Measurements from ENCODE around the gene VASP. TPM values are rescaled to one million over a fixed set of nuclear protein-coding genes. Genes with fewer than 3 reads are reported as not detected.

Gene VASP
- total and polyA plus RNA-seq, 2 donors (not counting 3 experiments of a cell fraction or from before 2014, with no cell fraction given): 94.3 to 154 TPM

- peak; percentile 12 for FAIRE-seq
- TF ChIP-seq POLR2AphosphoS5 (IDR thresholded peaks at IDR 0.05; ENCODE audit: insufficient read depth, low read depth, low read length) (no peak), MYC (IDR thresholded peaks at IDR 0.05; ENCODE audit: low read depth, low read length) (no peak), GATA2 (IDR thresholded peaks at IDR 0.05; ENCODE audit: insufficient read depth, insufficient read length, low read depth, low read length) (no peak), FOS (IDR thresholded peaks at IDR 0.05; ENCODE audit: borderline replicate concordance, insufficient read depth, low read length) (no peak), EZH2 (IDR thresholded peaks at IDR 0.05; ENCODE audit: borderline replicate concordance, low read depth, low read length, severe bottlenecking) (no peak), JUN (IDR thresholded peaks at IDR 0.05; ENCODE audit: borderline replicate concordance, insufficient read depth, insufficient read length, low read depth) (no peak), POLR2A (IDR thresholded peaks at IDR 0.05; ENCODE audit: low read depth, low read length) (no peak)
- TF ChIP-seq, protein P1, sequence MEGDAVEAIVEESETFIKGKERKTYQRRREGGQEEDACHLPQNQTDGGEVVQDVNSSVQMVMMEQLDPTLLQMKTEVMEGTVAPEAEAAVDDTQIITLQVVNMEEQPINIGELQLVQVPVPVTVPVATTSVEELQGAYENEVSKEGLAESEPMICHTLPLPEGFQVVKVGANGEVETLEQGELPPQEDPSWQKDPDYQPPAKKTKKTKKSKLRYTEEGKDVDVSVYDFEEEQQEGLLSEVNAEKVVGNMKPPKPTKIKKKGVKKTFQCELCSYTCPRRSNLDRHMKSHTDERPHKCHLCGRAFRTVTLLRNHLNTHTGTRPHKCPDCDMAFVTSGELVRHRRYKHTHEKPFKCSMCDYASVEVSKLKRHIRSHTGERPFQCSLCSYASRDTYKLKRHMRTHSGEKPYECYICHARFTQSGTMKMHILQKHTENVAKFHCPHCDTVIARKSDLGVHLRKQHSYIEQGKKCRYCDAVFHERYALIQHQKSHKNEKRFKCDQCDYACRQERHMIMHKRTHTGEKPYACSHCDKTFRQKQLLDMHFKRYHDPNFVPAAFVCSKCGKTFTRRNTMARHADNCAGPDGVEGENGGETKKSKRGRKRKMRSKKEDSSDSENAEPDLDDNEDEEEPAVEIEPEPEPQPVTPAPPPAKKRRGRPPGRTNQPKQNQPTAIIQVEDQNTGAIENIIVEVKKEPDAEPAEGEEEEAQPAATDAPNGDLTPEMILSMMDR (IDR thresholded peaks at IDR 0.05; ENCODE audit: extremely low read depth in 1 of 2, insufficient read depth in 1 of 2, low read depth in 1 of 2, low read length in 2 of 2): no peak
- TF ChIP-seq, protein P2, sequence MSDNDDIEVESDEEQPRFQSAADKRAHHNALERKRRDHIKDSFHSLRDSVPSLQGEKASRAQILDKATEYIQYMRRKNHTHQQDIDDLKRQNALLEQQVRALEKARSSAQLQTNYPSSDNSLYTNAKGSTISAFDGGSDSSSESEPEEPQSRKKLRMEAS (IDR thresholded peaks at IDR 0.05; ENCODE audit: insufficient read depth, insufficient read length): no peak
Measured at GRCh38 chr19:45469945-45470761, 37.1 kb upstream of the VASP start.

More at GRCh38 chr19:45469945-45470761, 37.1 kb upstream of the VASP start:
- Histone ChIP-seq H2AFZ (ENCODE audit: low read depth, low read length) (no peak overlapping the region), H3K9me3 (replicated peaks; ENCODE audit: control insufficient read depth, insufficient read depth, low read length) (no peaks in the 10 kb centered on the region), H3K9me1 (replicated peaks; ENCODE audit: control insufficient read depth, extremely low read depth, insufficient read depth, low read length) (no peaks in the 10 kb centered on the region), H3K27me3 (ENCODE audit: control insufficient read depth in 2 of 2, insufficient read depth in 2 of 2, low read length in 2 of 2) (no peaks in the 10 kb centered on the region), H3K9ac (replicated peaks; ENCODE audit: extremely low read depth, insufficient read depth, low read length) (peak overlapping the region; percentile 83), H3K79me2 (ENCODE audit: control insufficient read depth, insufficient read depth, low read length) (no peaks in the 10 kb centered on the region), H3K36me3 (ENCODE audit: control insufficient read depth in 2 of 2, extremely low read depth in 1 of 2, insufficient read depth in 2 of 2, low read length in 2 of 2) (no peaks in the 10 kb centered on the region), H3K4me1 (ENCODE audit: control insufficient read depth, extremely low read depth, insufficient read depth, low read length) (peaks cover 18% of the 10 kb centered on the region), H4K20me1 (replicated peaks; ENCODE audit: control insufficient read depth, extremely low read depth, insufficient read depth, low read length) (no peaks in the 10 kb centered on the region), H3K4me3 (replicated peaks in 1 of 3; ENCODE audit: insufficient read depth in 1 of 3, low read depth in 1 of 3, low read length in 3 of 3) (peak overlapping the region in 2 of 3 experiments; percentile 45 to 71), H3K4me2 (ENCODE audit: insufficient read depth, low read length) (peak overlapping the region; percentile 77), H3K27ac (ENCODE audit: insufficient read depth, low read depth, low read length) (no peak overlapping the region)
- dilution Hi-C loops (cut with MboI; ENCODE audit: extremely low pct_ligation_motif_present, low sequenced_read_pairs): no loop called here
- no TSS peak for BruUV-seq (replicated peaks)
- ChIA-PET POLR2A (interaction anchor here (1.0 to 1.7 kb wide), 3 partner anchors 9 to 68 kb away, joined by 3 to 15 read pairs (median 4); no protein-coding TSS in a partner anchor), CTCF (interaction anchor here (1.0 to 9.5 kb wide), 9 partner anchors 8 to 172 kb away, joined by 3 to 174 read pairs (median 11); no protein-coding TSS in a partner anchor)
- intact Hi-C loops (cut with micrococcal nuclease): loop anchor here (1.0 kb wide), 2 partner anchors 8 to 20 kb away; no protein-coding TSS in a partner anchor
- DNase-seq (ENCODE audit: low read depth, low spot score): no peak
